ENCODE results near the gene KLHDC7A.

DNA sequence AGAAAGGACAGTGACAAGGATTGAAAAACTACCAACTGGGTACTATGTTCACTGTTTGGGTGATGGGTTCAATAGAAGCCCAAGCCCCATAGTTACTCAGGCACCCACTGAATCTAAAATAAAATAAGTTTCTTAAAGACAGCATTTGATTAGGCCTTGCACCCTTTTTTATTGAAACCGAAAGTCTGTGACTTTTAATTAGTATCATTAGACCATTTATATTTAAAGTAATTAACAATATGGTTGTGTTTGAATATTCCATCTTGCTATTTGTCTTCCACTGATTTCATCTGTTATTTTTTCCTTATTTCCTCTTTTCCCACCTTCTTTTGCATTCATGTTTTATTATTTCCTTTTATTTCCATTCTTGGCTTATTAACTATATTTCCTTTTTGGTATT is 27.4 kb downstream of the KLHDC7A start:
- no peak for TF ChIP-seq GATA1 (IDR thresholded peaks at IDR 0.05; ENCODE audit: low read depth, low read length)
- no peak for TF ChIP-seq POLR2A (IDR thresholded peaks at IDR 0.05; ENCODE audit: low read length)
